ENCODE data around the gene PCYOX1L. TPM values are rescaled to one million over a fixed set of nuclear protein-coding genes. Genes with fewer than 3 reads are reported as not detected.
A peak's percentile ranks its signal among the peaks of the same experiment; 100 is the strongest.

The PCYOX1L gene
- total RNA-seq, 1 experiment from 2014 or later: 15.3 TPM

DNA sequence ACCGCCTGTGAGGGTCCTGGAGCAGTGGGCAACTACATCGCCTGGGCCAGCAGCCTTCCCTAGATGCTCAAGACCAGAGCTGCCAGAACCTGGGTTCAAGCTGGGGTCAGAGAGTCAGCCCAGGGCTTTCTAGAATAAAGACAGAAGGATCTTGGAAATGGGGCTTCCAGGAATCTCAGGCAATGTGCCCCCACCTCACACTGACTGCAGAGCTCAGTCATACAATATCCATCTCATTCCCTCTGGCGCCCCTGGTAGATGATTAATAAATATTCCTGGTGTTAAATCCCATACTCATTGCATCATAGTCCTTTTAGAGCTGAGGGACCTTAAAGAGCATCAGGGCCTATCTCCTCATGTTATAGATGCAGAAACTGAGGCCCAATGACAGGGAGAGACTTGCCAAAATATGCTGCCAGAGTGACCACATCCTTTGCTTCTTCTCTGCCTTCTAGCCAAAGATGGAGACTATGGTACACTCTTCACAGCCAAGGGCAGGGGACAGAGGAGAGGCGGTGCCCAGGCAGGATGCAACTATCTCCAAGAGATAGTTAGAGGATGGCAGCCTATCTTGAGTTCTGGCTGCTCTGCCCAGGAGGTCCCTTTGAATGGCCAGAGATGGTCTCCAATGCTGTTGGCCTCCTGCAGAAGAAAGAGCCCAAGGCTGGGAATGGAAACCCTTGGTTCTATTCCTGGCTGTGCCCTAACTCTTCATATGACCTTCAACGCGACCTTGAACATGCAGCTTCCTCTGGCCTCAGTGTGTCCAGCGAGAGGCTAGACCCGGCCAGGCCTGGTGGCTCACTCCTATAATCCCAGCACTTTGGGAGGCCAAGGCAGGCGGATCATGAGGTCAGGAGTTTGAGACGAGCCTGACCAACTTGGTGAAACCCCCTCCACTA lies 57.5 kb downstream of the PCYOX1L start:
- H3K27ac ChIP-seq (ENCODE audit: insufficient read length, low read depth, low read length): no peak overlapping the region
- H3K9ac ChIP-seq (ENCODE audit: extremely low read depth, insufficient read length, low read length): no peak overlapping the region
- H3K4me1 ChIP-seq (ENCODE audit: insufficient read depth, low read length): no peaks in the 10 kb centered on the region
- no peak overlapping the region for H4K5ac ChIP-seq (ENCODE audit: insufficient read length, low read depth, low read length)
- no peak overlapping the region for H2AK5ac ChIP-seq (ENCODE audit: insufficient read length, low read length)
- no peaks in the 10 kb centered on the region for H3K27me3 ChIP-seq (ENCODE audit: insufficient read depth, low read length)
- no peak overlapping the region for H4K8ac ChIP-seq (replicated peaks; ENCODE audit: insufficient read length, low read depth, low read length)
- TF ChIP-seq, protein P1, sequence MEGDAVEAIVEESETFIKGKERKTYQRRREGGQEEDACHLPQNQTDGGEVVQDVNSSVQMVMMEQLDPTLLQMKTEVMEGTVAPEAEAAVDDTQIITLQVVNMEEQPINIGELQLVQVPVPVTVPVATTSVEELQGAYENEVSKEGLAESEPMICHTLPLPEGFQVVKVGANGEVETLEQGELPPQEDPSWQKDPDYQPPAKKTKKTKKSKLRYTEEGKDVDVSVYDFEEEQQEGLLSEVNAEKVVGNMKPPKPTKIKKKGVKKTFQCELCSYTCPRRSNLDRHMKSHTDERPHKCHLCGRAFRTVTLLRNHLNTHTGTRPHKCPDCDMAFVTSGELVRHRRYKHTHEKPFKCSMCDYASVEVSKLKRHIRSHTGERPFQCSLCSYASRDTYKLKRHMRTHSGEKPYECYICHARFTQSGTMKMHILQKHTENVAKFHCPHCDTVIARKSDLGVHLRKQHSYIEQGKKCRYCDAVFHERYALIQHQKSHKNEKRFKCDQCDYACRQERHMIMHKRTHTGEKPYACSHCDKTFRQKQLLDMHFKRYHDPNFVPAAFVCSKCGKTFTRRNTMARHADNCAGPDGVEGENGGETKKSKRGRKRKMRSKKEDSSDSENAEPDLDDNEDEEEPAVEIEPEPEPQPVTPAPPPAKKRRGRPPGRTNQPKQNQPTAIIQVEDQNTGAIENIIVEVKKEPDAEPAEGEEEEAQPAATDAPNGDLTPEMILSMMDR (conservative IDR thresholded peaks at IDR 0.05): no peak
- H2BK5ac ChIP-seq (ENCODE audit: insufficient read length, low read length): no peak overlapping the region
- no peak overlapping the region for H2BK20ac ChIP-seq (ENCODE audit: low read depth, low read length, poor library complexity, severe bottlenecking)
- H3K36me3 Mint-ChIP-seq (ENCODE audit: insufficient read depth in 1 of 3, low read depth in 3 of 3): no peaks in the 10 kb centered on the region
- H3K9me3 ChIP-seq (ENCODE audit: control insufficient read depth, low read depth, low read length): no peaks in the 10 kb centered on the region
- H2AFZ ChIP-seq (ENCODE audit: low read length): no peak overlapping the region
- no peak overlapping the region for H3K18ac ChIP-seq (ENCODE audit: insufficient read length, low read depth, low read length)
- no peak overlapping the region for H3K23ac ChIP-seq (ENCODE audit: insufficient read length, low read depth, low read length)
- no peak overlapping the region for H3K4me2 ChIP-seq (ENCODE audit: insufficient read depth, insufficient read length, low read length)
- no peak overlapping the region for H3T11ph ChIP-seq (ENCODE audit: low read length)
- no peaks in the 10 kb centered on the region for H3K79me2 ChIP-seq (ENCODE audit: insufficient read depth, low read length)
- no peaks in the 10 kb centered on the region for H3K23me2 ChIP-seq (ENCODE audit: insufficient read length, low read depth, low read length, poor library complexity, severe bottlenecking)
- no peaks in the 10 kb centered on the region for H3K9me3 Mint-ChIP-seq
- H2BK120ac ChIP-seq (ENCODE audit: low read depth, low read length, poor library complexity, severe bottlenecking): no peak overlapping the region
- no peak overlapping the region for H3K56ac ChIP-seq (ENCODE audit: insufficient read length, low read depth, low read length)
- no peak overlapping the region for H3K4ac ChIP-seq (ENCODE audit: low read depth, low read length)
- H3K27me3 Mint-ChIP-seq (ENCODE audit: low read depth): no peaks in the 10 kb centered on the region
- H4K91ac ChIP-seq (ENCODE audit: insufficient read length, low read depth, low read length): no peak overlapping the region
- H3K14ac ChIP-seq (ENCODE audit: insufficient read depth, low read length): no peak overlapping the region
- H4K20me1 ChIP-seq (ENCODE audit: control insufficient read depth, insufficient read depth, insufficient read length): no peaks in the 10 kb centered on the region
- no peak overlapping the region for H2BK15ac ChIP-seq (ENCODE audit: low read depth, low read length)
- no peak overlapping the region for H3K4me3 Mint-ChIP-seq
- H3K27ac Mint-ChIP-seq: peak overlapping the region in 1 of 3 experiments; percentile 64; a peak in 1 of 7 replicates
- no peak for DNase-seq
- WGBS (ENCODE audit: extremely low coverage, insufficient read length, low lambda C conversion rate): no CpG with 5 or more reads among the region's 10 CpGs
- H3K4me1 Mint-ChIP-seq: peaks cover 8 to 29% of the 10 kb centered on the region in 2 experiments
- H3K79me1 ChIP-seq (ENCODE audit: insufficient read depth, low read depth, low read length, poor library complexity, severe bottlenecking): no peaks in the 10 kb centered on the region
- no peak overlapping the region for H2BK12ac ChIP-seq (ENCODE audit: insufficient read length, low read depth, low read length)

Measured in H9 (cell line).